ENCODE results near the gene AATK.

The AATK gene, protein sequence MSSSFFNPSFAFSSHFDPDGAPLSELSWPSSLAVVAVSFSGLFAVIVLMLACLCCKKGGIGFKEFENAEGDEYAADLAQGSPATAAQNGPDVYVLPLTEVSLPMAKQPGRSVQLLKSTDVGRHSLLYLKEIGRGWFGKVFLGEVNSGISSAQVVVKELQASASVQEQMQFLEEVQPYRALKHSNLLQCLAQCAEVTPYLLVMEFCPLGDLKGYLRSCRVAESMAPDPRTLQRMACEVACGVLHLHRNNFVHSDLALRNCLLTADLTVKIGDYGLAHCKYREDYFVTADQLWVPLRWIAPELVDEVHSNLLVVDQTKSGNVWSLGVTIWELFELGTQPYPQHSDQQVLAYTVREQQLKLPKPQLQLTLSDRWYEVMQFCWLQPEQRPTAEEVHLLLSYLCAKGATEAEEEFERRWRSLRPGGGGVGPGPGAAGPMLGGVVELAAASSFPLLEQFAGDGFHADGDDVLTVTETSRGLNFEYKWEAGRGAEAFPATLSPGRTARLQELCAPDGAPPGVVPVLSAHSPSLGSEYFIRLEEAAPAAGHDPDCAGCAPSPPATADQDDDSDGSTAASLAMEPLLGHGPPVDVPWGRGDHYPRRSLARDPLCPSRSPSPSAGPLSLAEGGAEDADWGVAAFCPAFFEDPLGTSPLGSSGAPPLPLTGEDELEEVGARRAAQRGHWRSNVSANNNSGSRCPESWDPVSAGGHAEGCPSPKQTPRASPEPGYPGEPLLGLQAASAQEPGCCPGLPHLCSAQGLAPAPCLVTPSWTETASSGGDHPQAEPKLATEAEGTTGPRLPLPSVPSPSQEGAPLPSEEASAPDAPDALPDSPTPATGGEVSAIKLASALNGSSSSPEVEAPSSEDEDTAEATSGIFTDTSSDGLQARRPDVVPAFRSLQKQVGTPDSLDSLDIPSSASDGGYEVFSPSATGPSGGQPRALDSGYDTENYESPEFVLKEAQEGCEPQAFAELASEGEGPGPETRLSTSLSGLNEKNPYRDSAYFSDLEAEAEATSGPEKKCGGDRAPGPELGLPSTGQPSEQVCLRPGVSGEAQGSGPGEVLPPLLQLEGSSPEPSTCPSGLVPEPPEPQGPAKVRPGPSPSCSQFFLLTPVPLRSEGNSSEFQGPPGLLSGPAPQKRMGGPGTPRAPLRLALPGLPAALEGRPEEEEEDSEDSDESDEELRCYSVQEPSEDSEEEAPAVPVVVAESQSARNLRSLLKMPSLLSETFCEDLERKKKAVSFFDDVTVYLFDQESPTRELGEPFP (N-terminal part only)

DNA sequence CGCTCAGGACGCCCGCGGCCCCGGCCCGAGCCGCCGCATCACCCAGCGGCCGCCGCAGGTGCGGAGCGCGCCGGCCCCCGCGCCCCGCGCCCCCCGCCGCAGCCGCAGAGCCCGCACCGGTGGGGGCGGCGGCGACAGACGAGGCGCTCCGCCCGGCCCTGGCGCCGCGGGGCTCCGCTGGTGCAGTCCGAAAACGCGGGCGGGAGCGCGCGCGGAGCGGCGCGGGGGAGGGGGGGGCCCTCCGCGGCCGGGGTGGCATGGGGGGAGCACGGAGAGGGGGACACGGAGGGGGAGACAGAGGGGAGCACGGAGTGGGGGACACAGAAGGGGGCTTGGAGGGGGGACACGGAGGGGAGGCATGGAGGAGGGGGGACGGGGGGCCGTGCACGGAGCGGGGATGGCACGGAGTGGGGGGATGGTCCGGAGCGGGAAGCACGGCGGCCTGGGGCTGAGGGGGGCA lies at the start of gene AATK:
AATK (minus strand) TSS at position 189 of the 460 bp plus-strand sequence. CDS start 229 bp downstream, outside the sequence.
- no peak for DNase-seq (ENCODE audit: low read depth, low spot score)

DNA sequence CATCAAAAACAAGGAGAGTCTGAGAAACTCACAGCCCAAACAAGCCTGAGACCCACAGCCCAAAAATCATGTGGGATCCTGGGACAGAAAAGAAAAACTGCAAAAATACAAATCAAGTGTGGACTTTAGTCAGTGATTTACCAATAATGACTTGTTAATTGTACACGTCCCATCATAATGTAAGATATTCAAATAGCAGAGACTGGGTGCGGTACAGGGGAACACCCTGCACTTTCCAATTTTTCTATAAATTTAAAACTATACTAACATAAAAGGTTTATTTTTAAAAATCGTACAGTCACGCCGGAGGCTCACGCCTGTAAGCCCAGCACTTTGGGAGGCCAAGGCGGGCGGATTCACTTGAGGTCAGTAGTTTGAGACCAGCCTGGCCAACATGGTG lies 48.0 kb upstream of the AATK start:
- no peak for DNase-seq (ENCODE audit: low read depth, low spot score)

DNA sequence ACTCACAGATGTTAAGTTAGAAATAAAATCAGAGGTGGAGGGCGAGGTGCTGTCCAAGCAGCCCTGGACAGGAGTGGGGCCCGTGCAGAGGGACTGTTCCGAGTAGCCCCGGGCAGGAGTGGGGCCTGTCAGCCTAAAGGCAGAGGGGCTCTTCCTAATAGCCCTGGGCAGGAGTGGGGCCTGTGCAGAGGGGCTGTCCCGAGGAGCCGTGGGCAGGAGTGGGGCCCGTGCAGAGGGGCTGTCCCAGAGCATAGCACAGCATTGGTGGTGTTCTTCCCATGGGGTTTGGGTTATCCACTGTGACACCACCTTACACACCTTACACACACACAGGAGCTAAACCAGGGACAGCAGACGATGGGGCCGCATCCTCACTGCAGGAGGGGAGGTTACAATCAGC lies 46.3 kb upstream of the AATK start:
- DNase-seq (ENCODE audit: low read depth, low spot score) = no peak

DNA sequence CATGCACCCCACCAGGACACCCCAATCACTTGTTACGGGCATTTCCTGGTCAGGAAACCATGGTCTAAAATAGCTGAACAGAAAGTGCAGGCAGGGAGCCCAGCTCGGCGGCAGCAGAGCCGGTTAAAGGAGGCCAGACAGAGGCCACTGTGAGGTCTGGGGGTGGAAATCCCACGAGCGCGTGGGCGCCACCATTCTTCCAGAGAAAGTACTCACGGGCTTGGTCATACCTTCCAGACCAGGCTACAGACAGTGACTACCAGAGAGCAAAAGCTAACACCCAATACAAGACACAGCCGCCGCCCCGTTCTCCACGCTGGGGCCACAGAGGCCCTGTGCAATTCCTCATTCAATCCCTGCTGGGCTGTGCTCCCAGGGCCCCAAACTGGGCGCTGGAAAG lies 44.8 kb upstream of the AATK start:
- no peak for DNase-seq (ENCODE audit: low read depth, low spot score)

DNA sequence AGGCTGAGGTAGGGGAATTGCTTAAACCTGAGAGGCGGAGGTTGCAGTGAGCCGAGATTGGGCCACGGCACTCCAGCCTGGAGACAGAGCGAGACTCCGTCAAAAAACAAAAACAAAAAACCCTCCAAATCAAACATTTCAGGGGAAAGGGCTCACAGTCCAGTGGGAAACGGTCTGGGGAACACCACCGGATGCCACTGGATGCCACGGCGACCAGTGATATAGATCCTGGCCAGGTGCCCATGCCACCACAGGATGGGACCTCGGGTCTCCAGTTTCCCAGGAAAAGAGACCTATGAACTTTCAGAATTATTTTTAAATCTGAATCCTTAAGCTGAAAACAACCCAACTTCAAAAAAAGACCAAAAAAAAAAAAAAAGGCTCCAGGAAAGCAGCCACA lies 44.4 kb upstream of the AATK start:
- no peak for DNase-seq (ENCODE audit: low read depth, low spot score)

- DNase-seq (ENCODE audit: low read depth, low spot score) = no peak
These were observed 43.1 kb upstream of the AATK start for GRCh38 chr17:81209141-81209540.

DNA sequence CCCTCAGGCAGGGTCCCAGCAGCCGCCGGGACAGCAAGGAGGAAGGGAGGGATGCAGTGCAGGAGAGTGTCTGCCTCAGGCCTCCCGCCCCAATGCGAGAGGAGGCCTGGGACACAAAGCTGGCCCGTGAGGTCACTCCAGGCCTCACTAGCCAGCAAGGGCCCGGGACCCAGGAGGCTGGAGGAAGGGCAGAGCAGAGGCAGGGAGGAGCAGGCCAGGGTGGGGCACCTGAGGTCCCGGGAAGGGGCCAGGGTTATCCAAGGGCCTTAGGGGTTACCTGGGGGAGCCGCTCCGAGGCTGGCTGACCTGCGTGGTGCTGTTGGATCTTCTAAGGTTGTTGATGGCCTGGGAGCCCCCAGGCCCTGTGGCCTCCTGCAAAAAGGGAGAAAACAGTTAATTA lies 42.6 kb upstream of the AATK start:
- no peak for DNase-seq (ENCODE audit: low read depth, low spot score)

DNA sequence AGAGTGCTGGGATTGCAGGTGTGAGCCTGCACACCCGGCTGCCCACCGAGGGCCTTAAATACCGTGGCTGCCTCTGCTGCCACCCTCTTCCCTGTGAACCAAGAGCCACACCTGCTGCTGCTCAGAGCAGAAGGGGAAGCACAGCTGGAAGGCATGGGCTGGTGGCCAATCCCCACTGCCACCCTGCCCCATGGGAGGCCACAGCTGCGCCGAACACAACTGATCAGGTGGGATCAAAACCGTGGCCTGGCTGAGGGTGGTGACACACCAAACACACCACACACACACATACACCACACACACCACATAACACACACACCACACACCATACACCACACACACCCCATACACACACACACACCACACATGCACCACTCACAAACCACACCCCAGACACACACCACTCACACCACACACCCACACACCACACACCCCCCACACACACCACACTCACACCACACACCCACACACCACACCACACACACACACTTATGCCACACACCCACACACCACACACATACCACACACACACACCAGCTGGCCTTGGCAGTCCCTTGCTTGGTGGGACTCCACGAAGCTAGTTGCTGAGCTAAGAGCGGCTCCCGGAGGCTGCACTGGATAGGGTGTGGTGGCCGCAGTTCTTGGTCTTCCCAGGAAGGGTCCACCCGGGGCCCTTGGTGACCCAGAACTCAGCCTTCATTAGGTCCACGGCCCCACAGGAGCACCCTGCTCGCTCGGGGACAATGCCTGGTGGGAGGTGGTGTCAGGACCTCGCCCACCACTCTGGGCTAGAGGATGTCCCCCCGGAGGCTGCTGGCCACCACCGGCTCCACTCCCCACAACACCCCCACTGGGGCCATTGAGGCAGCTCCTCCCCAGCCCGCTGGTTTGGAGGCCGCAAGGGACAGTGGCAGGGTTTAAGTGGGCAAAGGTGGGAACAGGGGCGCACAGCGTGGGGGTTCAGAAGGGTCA lies 41.9 kb upstream of the AATK start:
- DNase-seq (ENCODE audit: low read depth, low spot score) = no peak

- DNase-seq (ENCODE audit: low read depth, low spot score) = no peak
These were observed 40.6 kb upstream of the AATK start for GRCh38 chr17:81206657-81207056.

- no peak for DNase-seq (ENCODE audit: low read depth, low spot score)
These were observed 40.1 kb upstream of the AATK start for GRCh38 chr17:81206166-81206565.

- no peak for DNase-seq (ENCODE audit: low read depth, low spot score)
These were observed 38.6 kb upstream of the AATK start for GRCh38 chr17:81204578-81204977.

DNA sequence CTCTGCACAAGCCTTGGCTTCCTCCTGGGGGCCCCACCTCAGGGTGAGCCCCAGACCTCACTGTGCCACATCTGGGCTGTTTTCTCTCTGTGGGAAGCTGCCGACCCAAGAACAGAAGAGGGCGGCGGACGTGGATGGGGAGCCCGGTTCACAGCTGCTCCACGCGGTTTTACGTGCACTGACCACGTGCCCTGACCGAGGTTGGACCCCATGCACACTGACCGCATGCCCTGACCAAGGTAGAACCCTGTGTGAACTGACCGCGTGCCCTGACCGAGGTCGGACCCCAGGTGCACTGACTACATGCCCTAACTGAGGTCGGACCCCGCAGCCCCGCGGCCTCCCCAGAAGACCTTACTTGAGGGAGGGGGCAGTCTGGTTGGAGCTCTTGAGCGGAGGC lies 37.1 kb upstream of the AATK start:
- DNase-seq (ENCODE audit: low read depth, low spot score) = no peak

DNA sequence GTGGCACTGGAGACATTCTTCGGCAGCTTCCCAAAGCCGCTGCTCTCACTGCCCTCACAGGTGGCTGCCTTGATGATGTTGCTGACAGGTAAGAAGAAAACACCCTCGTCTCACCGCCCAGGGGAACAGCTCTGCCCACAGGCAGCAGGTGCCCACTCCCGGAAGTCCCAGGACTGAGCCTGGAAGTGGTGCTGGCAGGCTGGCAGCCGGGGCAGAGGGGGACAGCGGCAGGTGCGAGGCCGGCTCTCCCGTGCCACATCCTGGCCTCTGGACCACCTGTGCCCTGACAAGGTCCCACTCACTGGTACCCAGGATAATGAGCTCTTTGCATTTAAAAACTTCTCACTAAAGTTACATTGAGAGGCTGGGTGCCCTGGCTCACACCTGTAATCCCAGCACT lies 36.3 kb upstream of the AATK start:
- no peak for DNase-seq (ENCODE audit: low read depth, low spot score)

DNA sequence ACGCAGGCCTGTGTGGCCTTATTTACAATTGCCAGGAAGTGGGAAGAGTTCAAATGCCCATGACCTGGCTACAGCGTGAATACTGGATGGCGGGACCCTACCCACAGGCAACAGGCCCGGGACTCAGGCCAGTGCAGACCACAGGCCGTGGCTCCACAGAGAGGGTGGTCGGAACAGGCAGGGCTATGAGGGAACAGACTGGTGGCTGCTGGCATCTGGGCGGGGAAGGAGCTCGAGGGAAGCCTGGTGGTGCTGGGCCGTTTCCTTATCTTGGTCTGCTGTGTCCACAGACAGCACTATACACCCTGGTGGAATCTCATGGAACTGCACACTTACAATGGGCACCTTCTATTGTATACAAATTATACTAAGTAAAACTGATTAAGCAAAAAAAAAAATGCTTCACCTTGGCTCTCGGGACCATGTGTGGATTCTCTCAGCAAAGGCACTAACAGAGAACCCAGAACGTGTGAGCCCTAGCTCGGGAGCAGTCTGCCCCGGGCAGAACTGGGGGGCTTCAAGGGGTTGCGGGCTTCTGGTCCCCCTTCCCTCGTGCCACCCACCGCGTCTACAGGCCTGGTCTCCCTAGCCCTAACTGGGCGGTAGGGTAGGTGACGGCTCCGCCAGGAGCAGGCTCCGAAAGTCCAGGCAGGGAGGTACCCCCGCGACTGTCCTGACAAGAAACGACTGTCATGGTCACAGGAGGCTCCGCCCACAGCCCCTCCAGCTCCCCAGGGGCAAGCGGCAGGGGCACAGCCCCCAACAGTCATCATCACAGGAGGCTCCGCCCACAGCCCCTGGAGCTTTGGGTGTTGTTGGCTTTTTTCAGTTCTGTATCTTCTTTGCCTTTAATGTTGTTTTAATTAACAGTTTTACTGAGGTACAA lies 34.9 kb upstream of the AATK start:
- DNase-seq (ENCODE audit: low read depth, low spot score) = peak; percentile 39

DNA sequence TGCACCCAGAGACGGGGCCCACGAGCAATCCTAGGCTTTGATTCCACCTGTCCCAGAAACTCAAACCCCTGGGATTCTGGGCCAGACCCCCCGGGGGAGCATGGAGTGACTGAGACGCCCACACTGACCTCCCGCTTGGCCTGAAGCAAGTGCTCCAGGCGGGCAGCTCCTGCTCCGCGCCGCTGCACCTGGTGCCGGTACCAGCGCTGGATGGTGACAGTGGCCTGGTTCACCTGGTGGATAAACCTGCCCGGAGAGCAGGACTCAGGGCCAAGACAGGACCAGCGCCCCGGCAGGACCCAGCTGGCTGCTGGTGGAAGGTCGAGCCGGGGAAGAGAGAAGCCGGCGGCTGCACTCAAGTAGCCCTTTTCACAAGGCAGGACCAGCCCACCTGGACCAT lies 34.2 kb upstream of the AATK start:
- DNase-seq (ENCODE audit: low read depth, low spot score) = no peak

DNA sequence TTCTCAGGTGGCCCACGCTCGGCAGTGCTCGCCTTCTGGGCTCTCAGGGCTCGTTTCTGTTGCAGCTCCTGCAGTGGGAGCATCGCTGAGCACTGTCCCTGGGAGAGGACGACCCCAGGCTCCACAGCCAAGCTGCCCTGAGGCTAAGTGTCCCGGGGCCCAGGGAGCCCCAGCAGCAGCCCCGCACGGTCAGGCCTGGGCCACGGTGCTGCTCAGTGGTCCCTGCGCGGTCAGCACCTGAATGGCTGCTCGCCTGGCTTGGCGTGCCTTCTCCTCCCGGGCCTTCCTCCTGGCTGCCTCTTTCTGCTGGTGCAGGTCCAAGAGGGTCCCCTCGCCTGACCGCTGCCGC lies 33.4 kb upstream of the AATK start:
- DNase-seq (ENCODE audit: low read depth, low spot score) = no peak

- DNase-seq (ENCODE audit: low read depth, low spot score) = no peak
These were observed 32.9 kb upstream of the AATK start for GRCh38 chr17:81198826-81199481.

DNA sequence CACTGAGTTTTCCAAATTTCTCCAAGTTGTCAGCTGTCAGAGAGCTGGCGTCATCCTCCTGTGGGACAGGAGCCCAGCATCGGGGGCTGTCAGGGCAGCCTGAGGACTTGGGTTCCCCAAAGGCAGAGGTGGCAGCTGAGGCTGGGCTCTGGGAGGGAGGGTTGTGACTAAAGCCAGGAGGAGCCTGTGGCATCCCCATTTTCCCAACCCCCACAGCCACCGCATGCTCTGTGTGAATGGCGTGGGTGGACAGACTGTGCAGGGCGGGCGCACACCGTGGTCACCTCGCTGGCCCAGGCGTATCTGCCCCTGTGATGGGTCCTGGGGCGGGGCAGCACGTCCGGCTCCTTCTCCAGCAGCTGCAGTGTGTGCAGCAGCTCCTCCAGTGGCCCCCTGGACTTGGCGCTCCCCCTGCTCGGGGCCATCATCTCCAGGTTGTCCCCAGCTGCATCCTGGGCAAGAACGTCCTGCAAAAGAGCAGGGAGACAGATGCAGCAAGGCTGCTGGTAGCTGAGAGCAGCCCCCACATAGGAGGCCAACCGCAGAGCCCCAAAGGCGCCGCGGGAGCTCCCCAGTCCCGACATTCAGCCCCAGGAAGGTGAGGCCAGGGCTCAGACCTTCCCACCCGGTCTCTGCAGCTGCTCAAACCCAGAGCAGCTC lies 31.9 kb upstream of the AATK start:
- no peak for DNase-seq (ENCODE audit: low read depth, low spot score)

- no peak for DNase-seq (ENCODE audit: low read depth, low spot score)
These were observed 31.4 kb upstream of the AATK start for GRCh38 chr17:81197409-81197795.
